ENCODE data around the gene DUT.

The DUT gene

GRCh38 chr15:48383031-48383430 is 51.8 kb downstream of the DUT start:
- TF ChIP-seq, protein P1, sequence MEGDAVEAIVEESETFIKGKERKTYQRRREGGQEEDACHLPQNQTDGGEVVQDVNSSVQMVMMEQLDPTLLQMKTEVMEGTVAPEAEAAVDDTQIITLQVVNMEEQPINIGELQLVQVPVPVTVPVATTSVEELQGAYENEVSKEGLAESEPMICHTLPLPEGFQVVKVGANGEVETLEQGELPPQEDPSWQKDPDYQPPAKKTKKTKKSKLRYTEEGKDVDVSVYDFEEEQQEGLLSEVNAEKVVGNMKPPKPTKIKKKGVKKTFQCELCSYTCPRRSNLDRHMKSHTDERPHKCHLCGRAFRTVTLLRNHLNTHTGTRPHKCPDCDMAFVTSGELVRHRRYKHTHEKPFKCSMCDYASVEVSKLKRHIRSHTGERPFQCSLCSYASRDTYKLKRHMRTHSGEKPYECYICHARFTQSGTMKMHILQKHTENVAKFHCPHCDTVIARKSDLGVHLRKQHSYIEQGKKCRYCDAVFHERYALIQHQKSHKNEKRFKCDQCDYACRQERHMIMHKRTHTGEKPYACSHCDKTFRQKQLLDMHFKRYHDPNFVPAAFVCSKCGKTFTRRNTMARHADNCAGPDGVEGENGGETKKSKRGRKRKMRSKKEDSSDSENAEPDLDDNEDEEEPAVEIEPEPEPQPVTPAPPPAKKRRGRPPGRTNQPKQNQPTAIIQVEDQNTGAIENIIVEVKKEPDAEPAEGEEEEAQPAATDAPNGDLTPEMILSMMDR (IDR thresholded peaks at IDR 0.05; ENCODE audit: borderline replicate concordance, control extremely low read depth, extremely low read depth, insufficient read depth, missing control alignments): no peak
- in situ Hi-C loops (cut with MboI; ENCODE audit: low sequenced_read_pairs, unreplicated experiment): no loop called here
- no peak for DNase-seq (ENCODE audit: low spot score)

DNA sequence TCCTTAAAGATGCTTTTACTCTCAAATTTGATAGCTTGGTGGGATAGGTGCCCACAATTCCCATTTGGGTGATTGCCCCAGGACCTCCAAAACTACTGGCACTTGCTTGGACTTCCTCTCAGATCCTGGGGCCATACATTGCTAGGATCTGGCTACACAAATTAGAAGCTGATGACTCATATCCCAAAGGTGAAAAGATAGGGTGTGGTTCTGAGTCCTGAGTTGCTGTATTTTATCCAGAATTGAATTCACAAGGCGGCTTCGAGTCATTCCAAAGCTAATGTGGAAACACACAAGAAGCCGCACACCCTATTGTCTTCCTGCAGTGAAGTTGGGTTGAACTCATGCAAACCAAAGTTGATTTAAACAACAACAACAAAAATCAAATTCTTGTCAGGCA is 53.4 kb downstream of the DUT start:
- no peak for DNase-seq (ENCODE audit: low spot score)
- in situ Hi-C loops (cut with MboI; ENCODE audit: low sequenced_read_pairs, unreplicated experiment): no loop called here
- TF ChIP-seq, protein P1 (IDR thresholded peaks at IDR 0.05; ENCODE audit: borderline replicate concordance, control extremely low read depth, extremely low read depth, insufficient read depth, missing control alignments): no peak

DNA sequence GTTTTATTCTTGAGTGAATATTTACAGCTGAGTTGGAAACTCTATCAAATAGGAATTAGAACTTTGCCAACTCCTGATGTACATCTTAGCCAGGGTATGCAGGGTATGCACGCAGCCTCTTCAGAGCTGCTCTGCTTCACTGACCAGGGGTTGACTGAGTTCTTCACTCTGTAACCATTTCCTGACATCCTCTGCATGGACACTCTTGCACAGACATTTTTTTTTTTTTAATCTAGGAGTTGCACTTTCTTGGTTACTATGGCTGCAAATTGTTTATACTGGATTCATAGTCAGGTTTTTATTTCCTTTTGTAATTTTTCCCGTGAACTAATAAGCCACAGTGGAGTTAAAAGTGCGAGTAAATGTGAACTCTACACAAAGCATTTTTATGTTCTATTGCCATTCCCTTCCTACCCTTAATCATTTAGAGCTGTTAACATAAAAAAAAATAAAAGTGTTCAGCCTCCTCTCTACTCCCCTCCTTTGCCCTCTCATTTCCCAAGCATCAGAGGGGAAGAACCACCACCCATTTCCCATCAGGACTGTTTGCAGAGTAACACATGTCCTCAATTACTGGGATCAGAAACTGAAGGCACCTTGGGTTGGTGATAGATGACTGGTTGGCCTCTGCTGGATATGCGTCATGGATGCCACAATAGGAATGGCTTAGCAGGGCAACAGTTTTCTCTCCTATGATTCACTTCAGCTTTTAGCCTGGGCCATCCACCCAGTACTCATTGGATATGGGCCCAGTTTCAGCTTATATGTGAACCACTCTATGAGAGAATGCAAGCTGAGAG is 54.0 kb downstream of the DUT start:
- no peak for DNase-seq (ENCODE audit: low spot score)
- TF ChIP-seq, protein P1 (IDR thresholded peaks at IDR 0.05; ENCODE audit: borderline replicate concordance, control extremely low read depth, extremely low read depth, insufficient read depth, missing control alignments): no peak
- in situ Hi-C loops (cut with MboI; ENCODE audit: low sequenced_read_pairs, unreplicated experiment): no loop called here

DNA sequence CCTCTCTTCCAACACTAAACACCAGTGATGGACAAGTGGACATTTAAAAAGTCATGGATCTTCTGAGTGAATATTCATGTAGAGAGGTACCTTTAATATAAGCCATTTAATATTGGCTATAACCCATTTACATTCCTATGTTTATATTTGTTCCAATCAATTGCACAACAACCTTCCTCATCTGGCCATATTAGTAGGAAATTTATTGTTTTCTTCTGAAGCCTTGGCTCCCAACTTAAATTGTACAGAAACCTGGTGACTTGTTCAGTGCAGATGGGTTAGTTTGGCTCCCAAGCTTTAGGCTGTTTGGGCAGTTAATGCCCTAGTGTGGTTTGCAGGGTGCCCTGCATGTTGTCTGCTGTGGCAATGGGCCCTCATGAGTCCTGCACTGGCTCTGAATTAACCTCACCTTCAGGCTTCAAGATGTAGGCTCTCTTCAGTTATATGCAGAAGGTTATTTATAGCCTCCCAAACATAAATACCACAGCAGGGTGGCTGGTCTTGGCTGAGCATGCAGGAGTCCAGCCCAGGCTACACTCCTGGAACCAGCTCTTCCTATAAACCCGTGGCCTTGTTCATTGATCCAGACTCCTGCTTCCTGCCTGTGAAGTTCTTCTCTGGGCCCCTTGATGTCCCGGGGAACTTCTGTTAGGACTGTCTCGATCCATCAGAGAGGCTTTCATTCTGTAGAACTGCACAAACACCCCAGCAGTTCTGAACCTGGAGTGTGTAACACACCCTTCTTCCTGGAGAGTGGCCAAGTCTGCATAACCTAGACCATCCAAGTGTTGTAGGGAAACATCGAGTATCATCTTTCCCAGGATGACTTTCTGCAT is 57.0 kb downstream of the DUT start:
- TF ChIP-seq, protein P1 (IDR thresholded peaks at IDR 0.05; ENCODE audit: borderline replicate concordance, control extremely low read depth, extremely low read depth, insufficient read depth, missing control alignments): no peak
- no peak for DNase-seq (ENCODE audit: low spot score)
- in situ Hi-C loops (cut with MboI; ENCODE audit: low sequenced_read_pairs, unreplicated experiment): no loop called here

GRCh38 chr15:48388910-48389309 is 57.7 kb downstream of the DUT start:
- in situ Hi-C loops (cut with MboI; ENCODE audit: low sequenced_read_pairs, unreplicated experiment): no loop called here
- DNase-seq (ENCODE audit: low spot score): no peak
- TF ChIP-seq, protein P1 (IDR thresholded peaks at IDR 0.05; ENCODE audit: borderline replicate concordance, control extremely low read depth, extremely low read depth, insufficient read depth, missing control alignments): no peak

DNA sequence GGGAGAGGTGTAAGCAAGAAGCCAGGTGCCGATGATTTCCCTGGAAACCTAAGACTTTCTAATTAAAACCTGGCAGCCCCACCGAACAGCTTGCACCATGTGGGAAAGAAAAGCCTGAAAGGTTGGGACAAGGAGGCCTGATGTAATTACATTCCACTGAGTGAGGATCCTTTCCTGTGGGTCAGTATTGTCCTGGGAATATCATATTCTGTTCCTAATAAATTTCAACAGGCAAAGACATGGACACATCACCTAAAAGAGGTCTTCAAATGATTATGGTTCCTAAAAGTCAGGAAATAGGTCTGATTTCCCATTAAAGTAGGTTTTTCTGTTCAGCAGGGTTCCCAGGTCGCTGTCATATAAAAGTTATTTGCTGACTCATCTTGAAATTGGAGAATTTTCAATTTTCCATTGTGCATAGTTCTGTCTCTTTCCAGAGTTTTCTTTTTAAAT is 58.5 kb downstream of the DUT start:
- TF ChIP-seq, protein P1 (IDR thresholded peaks at IDR 0.05; ENCODE audit: borderline replicate concordance, control extremely low read depth, extremely low read depth, insufficient read depth, missing control alignments): no peak
- DNase-seq (ENCODE audit: low spot score): no peak
- in situ Hi-C loops (cut with MboI; ENCODE audit: low sequenced_read_pairs, unreplicated experiment): no loop called here
